Measurements from ENCODE around the gene ADCY2. TPM values are rescaled to one million over a fixed set of nuclear protein-coding genes. Genes with fewer than 3 reads are reported as not detected.

ADCY2 gene
- polyA plus RNA-seq, 1 donor: 4.7 TPM

DNA sequence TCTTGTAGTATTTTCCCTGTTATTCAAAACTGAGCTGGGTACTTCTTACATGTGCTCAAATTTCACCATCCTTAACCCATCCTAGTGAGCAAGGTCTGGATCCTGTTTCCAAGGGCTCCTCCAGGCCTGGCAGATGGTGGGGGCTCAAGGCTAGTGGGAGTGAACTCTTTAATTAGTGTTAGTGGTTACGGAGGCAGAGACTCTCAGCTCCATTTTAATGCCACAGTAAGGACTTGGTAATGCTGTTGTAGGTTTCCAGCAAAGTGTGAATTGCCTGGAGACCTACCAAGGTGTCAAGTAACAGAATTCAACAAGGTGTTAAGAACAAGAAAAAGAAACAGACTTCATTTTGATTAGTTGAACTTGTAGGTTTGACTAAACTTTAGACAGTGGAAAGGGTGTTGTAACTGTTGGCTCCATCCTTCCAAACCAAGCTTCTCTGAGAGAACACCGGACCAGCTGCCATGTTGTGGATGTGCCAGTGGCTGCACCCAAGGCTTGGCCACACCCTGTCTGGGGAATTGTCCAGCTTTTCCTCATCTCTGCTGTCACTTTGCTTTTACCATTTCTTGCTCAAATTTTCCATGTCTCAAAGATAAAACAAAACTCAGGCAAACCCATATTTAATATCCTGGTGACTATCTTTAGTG is 98.7 kb downstream of the ADCY2 start:
- Histone ChIP-seq H3K4me3 (ENCODE audit: low read length) (no peak overlapping the region), H3K9me3 (ENCODE audit: control insufficient read depth, low read depth, low read length) (no peaks in the 10 kb centered on the region), H3K4me1 (ENCODE audit: control insufficient read depth, insufficient read depth, low read length) (no peaks in the 10 kb centered on the region), H3K36me3 (ENCODE audit: control insufficient read depth, insufficient read depth, low read length) (no peaks in the 10 kb centered on the region), H3K27me3 (ENCODE audit: control insufficient read depth, insufficient read depth, low read length) (no peaks in the 10 kb centered on the region), H3K27ac (ENCODE audit: low read length) (no peak overlapping the region)
- WGBS (ENCODE audit: insufficient coverage, low lambda C conversion rate): no CpG with 5 or more reads among the region's 2 CpGs
- no peak for DNase-seq

DNA sequence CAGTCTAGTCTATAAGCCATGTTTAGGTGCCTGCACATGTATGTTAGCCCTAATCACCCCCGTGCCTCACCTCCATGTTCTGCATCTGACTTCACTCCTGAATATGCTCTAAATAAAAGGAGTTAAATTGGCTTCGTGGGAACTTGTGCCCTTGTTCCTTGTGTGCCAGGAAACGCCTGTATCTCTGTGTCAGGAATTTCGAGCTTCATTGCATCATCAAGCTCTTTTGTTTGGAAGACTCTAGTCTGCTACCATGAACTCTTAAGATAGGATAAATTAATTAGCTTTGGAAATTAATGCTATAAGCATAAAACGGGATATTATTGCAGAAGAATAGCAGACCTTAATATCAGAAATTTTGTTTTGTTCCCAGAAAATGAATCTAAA is 99.2 kb downstream of the ADCY2 start:
- WGBS (ENCODE audit: insufficient coverage, low lambda C conversion rate): 80% methylated on average over 1 of the region's 5 CpGs
- H3K36me3 ChIP-seq (ENCODE audit: control insufficient read depth, insufficient read depth, low read length): no peaks in the 10 kb centered on the region
- no peak overlapping the region for H3K27ac ChIP-seq (ENCODE audit: low read length)
- no peak for DNase-seq
- no peaks in the 10 kb centered on the region for H3K9me3 ChIP-seq (ENCODE audit: control insufficient read depth, low read depth, low read length)
- no peak overlapping the region for H3K4me3 ChIP-seq (ENCODE audit: low read length)
- H3K4me1 ChIP-seq (ENCODE audit: control insufficient read depth, insufficient read depth, low read length): no peaks in the 10 kb centered on the region
- H3K27me3 ChIP-seq (ENCODE audit: control insufficient read depth, insufficient read depth, low read length): no peaks in the 10 kb centered on the region

DNA sequence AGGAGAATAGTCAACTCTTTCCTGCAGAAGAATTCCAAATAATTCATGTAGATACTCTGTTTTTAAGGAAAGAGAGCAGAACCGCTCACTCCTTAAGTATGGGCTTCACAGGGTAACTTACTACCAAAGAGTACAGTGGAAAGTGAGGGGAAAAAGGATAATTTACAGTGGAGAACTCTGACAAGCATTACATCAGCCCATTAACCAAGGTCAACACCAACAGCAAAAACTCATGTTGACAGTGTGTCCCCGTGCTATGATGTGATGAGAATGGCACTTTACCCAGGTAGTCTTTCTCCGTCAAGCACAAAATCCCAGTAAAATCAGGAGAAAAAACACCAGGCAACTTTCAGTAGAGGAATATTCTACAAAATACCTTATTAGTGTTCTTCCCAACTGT is 104.3 kb downstream of the ADCY2 start:
- H3K27me3 ChIP-seq (ENCODE audit: control insufficient read depth, insufficient read depth, low read length): no peaks in the 10 kb centered on the region
- H3K4me1 ChIP-seq (ENCODE audit: control insufficient read depth, insufficient read depth, low read length): no peaks in the 10 kb centered on the region
- H3K27ac ChIP-seq (ENCODE audit: low read length): no peak overlapping the region
- WGBS (ENCODE audit: insufficient coverage, low lambda C conversion rate): no CpG with 5 or more reads among the region's 3 CpGs
- no peaks in the 10 kb centered on the region for H3K9me3 ChIP-seq (ENCODE audit: control insufficient read depth, low read depth, low read length)
- no peak for DNase-seq
- no peak overlapping the region for H3K4me3 ChIP-seq (ENCODE audit: low read length)
- no peaks in the 10 kb centered on the region for H3K36me3 ChIP-seq (ENCODE audit: control insufficient read depth, insufficient read depth, low read length)

DNA sequence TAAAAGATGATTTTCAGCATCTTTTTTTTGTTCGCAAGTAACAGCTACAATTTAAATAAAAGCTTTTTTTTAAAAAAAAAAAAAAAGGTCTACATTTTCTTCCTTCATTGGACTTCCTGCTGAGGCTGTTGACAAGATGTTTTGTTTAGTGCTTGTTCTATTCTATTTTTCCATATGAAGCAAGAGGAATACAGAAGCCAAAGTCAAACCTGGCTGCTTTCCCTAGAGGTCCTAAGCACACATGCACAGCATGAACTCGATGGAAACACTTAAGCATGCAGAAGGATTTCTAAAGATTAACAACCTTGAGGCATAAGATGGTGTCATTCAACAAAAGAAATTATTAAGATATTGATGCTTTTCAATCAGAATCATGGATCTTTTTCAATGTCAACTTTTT is 105.1 kb downstream of the ADCY2 start:
- H3K27ac ChIP-seq (ENCODE audit: low read length): no peak overlapping the region
- no peaks in the 10 kb centered on the region for H3K9me3 ChIP-seq (ENCODE audit: control insufficient read depth, low read depth, low read length)
- H3K4me3 ChIP-seq (ENCODE audit: low read length): no peak overlapping the region
- 100% methylated on average over 1 of the region's 2 CpGs for WGBS (ENCODE audit: insufficient coverage, low lambda C conversion rate)
- DNase-seq: no peak
- H3K4me1 ChIP-seq (ENCODE audit: control insufficient read depth, insufficient read depth, low read length): no peaks in the 10 kb centered on the region
- no peaks in the 10 kb centered on the region for H3K36me3 ChIP-seq (ENCODE audit: control insufficient read depth, insufficient read depth, low read length)
- H3K27me3 ChIP-seq (ENCODE audit: control insufficient read depth, insufficient read depth, low read length): no peaks in the 10 kb centered on the region

DNA sequence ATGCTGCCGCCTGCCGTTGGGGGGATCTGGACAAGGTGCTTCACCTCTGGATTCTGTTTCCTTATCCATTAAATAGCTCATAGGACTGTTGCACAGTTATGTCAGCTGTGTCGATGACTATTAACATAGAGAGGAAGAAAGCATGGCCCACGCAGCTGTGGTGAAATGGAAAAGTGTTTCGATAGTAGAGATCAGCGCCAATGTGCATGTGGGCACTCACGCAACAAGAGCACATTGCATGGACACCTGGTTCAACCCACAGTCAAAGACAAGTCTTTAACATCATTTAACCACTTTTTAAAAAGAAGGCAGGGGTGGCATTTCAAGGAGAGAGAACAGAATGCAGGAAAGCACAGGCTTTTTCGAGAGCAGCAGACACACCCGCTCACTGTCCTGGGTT is 107.6 kb downstream of the ADCY2 start:
- Histone ChIP-seq H3K4me3 (ENCODE audit: low read length) (no peak overlapping the region), H3K27me3 (ENCODE audit: control insufficient read depth, insufficient read depth, low read length) (no peaks in the 10 kb centered on the region), H3K4me1 (ENCODE audit: control insufficient read depth, insufficient read depth, low read length) (no peaks in the 10 kb centered on the region), H3K36me3 (ENCODE audit: control insufficient read depth, insufficient read depth, low read length) (no peaks in the 10 kb centered on the region), H3K9me3 (ENCODE audit: control insufficient read depth, low read depth, low read length) (no peaks in the 10 kb centered on the region), H3K27ac (ENCODE audit: low read length) (no peak overlapping the region)
- DNase-seq: no peak
- WGBS (ENCODE audit: insufficient coverage, low lambda C conversion rate): no CpG with 5 or more reads among the region's 9 CpGs

DNA sequence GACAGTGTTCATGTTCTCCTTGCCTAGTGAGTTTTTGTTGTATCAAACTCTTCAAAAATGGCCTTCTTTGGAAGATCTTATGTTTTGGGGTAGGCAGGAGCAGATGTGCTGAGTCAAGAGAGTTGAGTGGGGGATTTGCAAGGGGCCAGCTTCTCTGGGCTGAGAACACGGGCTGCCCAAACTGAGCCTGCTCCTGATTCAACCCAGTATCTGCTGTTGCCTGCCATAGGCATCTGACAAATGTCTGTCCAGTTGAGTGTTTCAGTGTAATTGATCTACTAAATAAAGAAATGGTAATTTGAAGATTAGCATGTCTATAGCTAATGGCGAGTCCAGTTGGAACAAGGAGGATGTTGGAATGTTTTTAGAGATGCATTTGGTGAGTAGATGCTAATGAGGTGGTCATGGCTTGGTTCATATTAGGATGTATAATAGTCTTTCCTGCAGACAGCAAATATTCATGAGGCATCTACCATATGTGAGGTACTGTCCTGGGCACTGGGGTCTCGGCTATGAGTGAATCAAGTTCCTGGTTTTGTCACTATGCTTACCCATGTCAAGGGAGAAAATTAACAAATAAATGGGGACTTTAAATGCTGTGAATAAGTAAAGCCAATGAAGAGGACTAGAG is 119.5 kb downstream of the ADCY2 start:
- no peaks in the 10 kb centered on the region for H3K27me3 ChIP-seq (ENCODE audit: control insufficient read depth, insufficient read depth, low read length)
- no peaks in the 10 kb centered on the region for H3K36me3 ChIP-seq (ENCODE audit: control insufficient read depth, insufficient read depth, low read length)
- H3K9me3 ChIP-seq (ENCODE audit: control insufficient read depth, low read depth, low read length): no peaks in the 10 kb centered on the region
- no peak overlapping the region for H3K4me3 ChIP-seq (ENCODE audit: low read length)
- 80% methylated on average over 1 of the region's 3 CpGs for WGBS (ENCODE audit: insufficient coverage, low lambda C conversion rate)
- DNase-seq: no peak
- no peak overlapping the region for H3K27ac ChIP-seq (ENCODE audit: low read length)
- H3K4me1 ChIP-seq (ENCODE audit: control insufficient read depth, insufficient read depth, low read length): no peaks in the 10 kb centered on the region

DNA sequence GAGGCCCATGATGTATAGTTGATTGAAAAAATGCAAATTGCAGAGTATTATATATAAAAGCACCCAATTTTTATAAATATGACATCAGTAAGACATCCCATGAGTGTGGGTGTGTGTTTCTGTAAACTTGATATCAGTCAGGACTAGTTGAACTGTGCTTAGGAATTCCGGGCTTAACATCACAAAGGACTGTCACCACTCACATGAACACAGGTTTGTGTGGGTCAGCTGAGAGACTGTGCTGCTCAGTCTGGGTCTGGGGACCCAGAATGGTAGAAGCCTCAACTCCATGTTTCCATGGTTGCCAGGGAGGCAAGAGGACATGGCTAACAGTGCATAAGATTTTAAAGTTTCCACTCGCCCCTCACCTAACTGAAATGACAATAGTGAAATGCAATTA is 120.3 kb downstream of the ADCY2 start:
- H3K4me1 ChIP-seq (ENCODE audit: control insufficient read depth, insufficient read depth, low read length): no peaks in the 10 kb centered on the region
- no peaks in the 10 kb centered on the region for H3K9me3 ChIP-seq (ENCODE audit: control insufficient read depth, low read depth, low read length)
- no peak for DNase-seq
- H3K27me3 ChIP-seq (ENCODE audit: control insufficient read depth, insufficient read depth, low read length): no peaks in the 10 kb centered on the region
- no CpG with 5 or more reads among the region's 2 CpGs for WGBS (ENCODE audit: insufficient coverage, low lambda C conversion rate)
- H3K4me3 ChIP-seq (ENCODE audit: low read length): no peak overlapping the region
- no peak overlapping the region for H3K27ac ChIP-seq (ENCODE audit: low read length)
- H3K36me3 ChIP-seq (ENCODE audit: control insufficient read depth, insufficient read depth, low read length): no peaks in the 10 kb centered on the region

DNA sequence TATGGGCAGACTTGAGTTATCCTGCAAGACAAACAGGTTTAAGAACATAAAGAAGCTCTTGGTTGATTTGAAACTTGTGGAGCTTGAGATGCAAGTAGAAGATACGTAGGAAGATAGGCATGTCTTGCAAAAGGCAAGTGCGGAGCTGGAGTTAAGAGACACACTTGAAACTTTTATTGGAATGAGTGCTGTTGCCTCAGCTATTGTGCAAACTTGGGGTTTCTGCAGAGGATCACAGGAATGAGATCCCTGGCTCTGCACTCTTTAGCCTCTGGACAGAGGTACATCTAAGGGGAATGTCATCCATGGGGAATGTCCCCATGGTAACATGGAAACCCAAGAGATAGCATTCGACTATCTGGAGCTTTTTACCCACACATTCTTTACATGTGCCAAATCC is 121.1 kb downstream of the ADCY2 start:
- H3K4me1 ChIP-seq (ENCODE audit: control insufficient read depth, insufficient read depth, low read length): no peaks in the 10 kb centered on the region
- no peaks in the 10 kb centered on the region for H3K27me3 ChIP-seq (ENCODE audit: control insufficient read depth, insufficient read depth, low read length)
- no peaks in the 10 kb centered on the region for H3K36me3 ChIP-seq (ENCODE audit: control insufficient read depth, insufficient read depth, low read length)
- H3K4me3 ChIP-seq (ENCODE audit: low read length): no peak overlapping the region
- no peak overlapping the region for H3K27ac ChIP-seq (ENCODE audit: low read length)
- WGBS (ENCODE audit: insufficient coverage, low lambda C conversion rate): 80% methylated on average over 1 of the region's 3 CpGs
- no peak for DNase-seq
- H3K9me3 ChIP-seq (ENCODE audit: control insufficient read depth, low read depth, low read length): no peaks in the 10 kb centered on the region

DNA sequence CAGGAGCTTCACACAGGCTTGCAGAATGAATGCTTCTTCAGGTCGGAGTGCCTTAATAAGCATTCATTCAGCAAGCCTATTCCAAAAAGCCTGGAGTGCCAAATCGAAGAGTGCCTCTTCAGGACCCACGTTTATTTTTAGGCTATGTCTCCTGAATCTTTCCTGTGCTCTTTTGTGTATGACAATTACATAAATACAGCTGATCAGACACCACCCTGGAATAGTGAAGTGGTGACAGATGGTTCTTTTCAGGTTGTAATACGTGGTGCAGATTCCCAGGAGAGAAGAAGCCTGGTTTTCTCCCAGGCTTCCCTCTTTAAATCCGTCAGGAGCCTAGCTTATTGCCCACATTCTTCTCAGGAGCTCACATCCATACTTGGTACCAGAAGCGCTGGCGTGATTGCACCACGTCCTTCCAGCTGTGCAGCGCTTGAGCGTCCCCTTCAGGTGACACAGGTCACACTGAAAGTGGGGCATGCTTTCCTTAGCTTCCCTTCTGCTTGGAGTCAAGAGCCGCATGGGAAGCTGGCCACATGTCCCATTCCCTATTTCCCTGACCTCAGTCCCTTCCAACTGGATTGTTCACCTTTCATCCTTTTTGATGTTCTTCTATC is 123.1 kb downstream of the ADCY2 start:
- H3K4me1 ChIP-seq (ENCODE audit: control insufficient read depth, insufficient read depth, low read length): no peaks in the 10 kb centered on the region
- no peaks in the 10 kb centered on the region for H3K9me3 ChIP-seq (ENCODE audit: control insufficient read depth, low read depth, low read length)
- no CpG with 5 or more reads among the region's 11 CpGs for WGBS (ENCODE audit: insufficient coverage, low lambda C conversion rate)
- no peaks in the 10 kb centered on the region for H3K27me3 ChIP-seq (ENCODE audit: control insufficient read depth, insufficient read depth, low read length)
- no peak overlapping the region for H3K4me3 ChIP-seq (ENCODE audit: low read length)
- peak in 1 of 2 donors; percentile 6 for DNase-seq
- no peak overlapping the region for H3K27ac ChIP-seq (ENCODE audit: low read length)
- H3K36me3 ChIP-seq (ENCODE audit: control insufficient read depth, insufficient read depth, low read length): no peaks in the 10 kb centered on the region

DNA sequence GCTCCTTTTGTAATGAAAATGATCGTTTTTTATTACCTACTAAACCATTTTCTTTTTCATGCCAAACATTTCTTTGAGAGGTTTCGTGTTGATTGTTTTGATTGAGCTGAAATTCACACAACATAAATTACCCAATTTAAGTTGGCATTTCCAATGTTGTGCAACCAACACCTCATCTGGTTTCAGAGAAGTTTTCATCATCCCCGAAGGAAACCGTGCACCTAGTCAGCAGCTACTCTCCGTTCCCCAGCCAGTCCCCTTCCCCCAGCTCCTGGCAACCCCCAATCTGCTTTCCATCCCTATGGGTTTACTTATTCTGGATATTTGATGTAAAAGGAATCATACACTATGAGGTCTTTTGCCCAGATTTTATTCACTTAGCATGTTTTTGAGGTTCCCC is 123.6 kb downstream of the ADCY2 start:
- Histone ChIP-seq H3K36me3 (ENCODE audit: control insufficient read depth, insufficient read depth, low read length) (no peaks in the 10 kb centered on the region), H3K4me3 (ENCODE audit: low read length) (no peak overlapping the region), H3K9me3 (ENCODE audit: control insufficient read depth, low read depth, low read length) (no peaks in the 10 kb centered on the region), H3K4me1 (ENCODE audit: control insufficient read depth, insufficient read depth, low read length) (no peaks in the 10 kb centered on the region), H3K27ac (ENCODE audit: low read length) (no peak overlapping the region), H3K27me3 (ENCODE audit: control insufficient read depth, insufficient read depth, low read length) (no peaks in the 10 kb centered on the region)
- 86% methylated on average over 1 of the region's 5 CpGs for WGBS (ENCODE audit: insufficient coverage, low lambda C conversion rate)
- DNase-seq: no peak

DNA sequence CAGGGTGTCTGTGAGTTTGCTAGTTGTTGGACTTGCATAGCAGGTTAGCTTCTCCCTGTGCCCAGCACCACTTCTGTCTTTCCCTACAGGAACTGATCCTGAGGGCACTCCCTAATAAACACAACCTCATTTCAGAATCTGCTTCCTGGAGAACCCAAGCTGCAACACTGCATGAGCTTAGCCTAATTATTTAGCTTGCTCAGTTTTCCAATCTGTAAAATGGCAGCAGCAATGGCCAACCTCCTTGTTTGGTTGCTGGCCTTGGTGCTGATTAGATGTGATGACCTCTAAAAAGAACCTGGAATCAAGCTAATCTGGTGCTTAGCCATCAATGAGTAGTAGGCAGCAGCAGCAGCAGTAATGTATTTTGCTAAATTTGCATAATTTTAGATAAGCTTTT is 133.9 kb downstream of the ADCY2 start:
- DNase-seq: no peak
- no peak overlapping the region for H3K27ac ChIP-seq (ENCODE audit: low read length)
- H3K4me1 ChIP-seq (ENCODE audit: control insufficient read depth, insufficient read depth, low read length): no peaks in the 10 kb centered on the region
- no peaks in the 10 kb centered on the region for H3K9me3 ChIP-seq (ENCODE audit: control insufficient read depth, low read depth, low read length)
- H3K36me3 ChIP-seq (ENCODE audit: control insufficient read depth, insufficient read depth, low read length): no peaks in the 10 kb centered on the region
- no peak overlapping the region for H3K4me3 ChIP-seq (ENCODE audit: low read length)
- no peaks in the 10 kb centered on the region for H3K27me3 ChIP-seq (ENCODE audit: control insufficient read depth, insufficient read depth, low read length)

Data from large intestine (tissue), 3 donors.